Activated CD4-positive, alpha-beta T cell treated with anti-CD3 and anti-CD28 coated beads, Interleukin-2, amount 10 ng/mL, durations not matched to agents 24 days and 14 days (primary cell): ENCODE data around the gene EYA3. TPM values are rescaled to one million over a fixed set of nuclear protein-coding genes. Genes with fewer than 3 reads are reported as not detected.
A peak's percentile ranks its signal among the peaks of the same experiment; 100 is the strongest.

Experiments
- DNase-seq: peaks from one replicate; pipeline ENCODE4 v3.0.0; 2022
- H3K27ac Mint-ChIP-seq: one replicate; pipeline ENCODE4 v1.8.0; 2022; ENCODE audit warnings: mild to moderate bottlenecking, mixed read lengths
- H3K27me3 Mint-ChIP-seq: one replicate; pipeline ENCODE4 v1.8.0; 2022; ENCODE audit warnings: mixed read lengths
- H3K36me3 Mint-ChIP-seq: one replicate; pipeline ENCODE4 v1.8.0; 2022; ENCODE audit warnings: low read depth, mild to moderate bottlenecking, mixed read lengths
- H3K4me1 Mint-ChIP-seq: one replicate; pipeline ENCODE4 v1.8.0; 2021; ENCODE audit warnings: mixed read lengths
- H3K4me3 Mint-ChIP-seq: one replicate; pipeline ENCODE4 v1.8.0; 2022; ENCODE audit warnings: mild to moderate bottlenecking, moderate library complexity, mixed read lengths
- H3K9me3 Mint-ChIP-seq: one replicate; pipeline ENCODE4 v1.8.0; 2021; ENCODE audit warnings: mixed read lengths
- intact Hi-C: fragments of 100-400 bp; cut with micrococcal nuclease; formaldehyde crosslinking; loops from one replicate; pipeline ENCODE4 v1.15.1; 2023
- total RNA-seq: library from RNA; stranded (reverse); gene quantifications from 2 replicates; pipeline ENCODE4 v1.2.3, GENCODE V29; 2022

The EYA3 gene
- total RNA-seq = 32.9 and 34.7 TPM in 2 replicates

- intact Hi-C loops = loop anchor here (1.0 to 10.0 kb wide), 3 partner anchors 32 to 224 kb away; no protein-coding TSS in a partner anchor
- Mint-ChIP-seq H3K4me3 (peak within 1 kb of the TSS; percentile 98), H3K4me1 (peaks cover 19% of the 10 kb centered on the region), H3K36me3 (peaks cover 3% of the 10 kb centered on the region), H3K9me3 (no peaks in the 10 kb centered on the region), H3K27ac (peak within 1 kb of the TSS; percentile 96), H3K27me3 (peaks cover 5% of the 10 kb centered on the region)
- DNase-seq = peak; percentile 100
These were observed at the start of gene EYA3 for GRCh38 chr1:28088168-28088961. TSS of gene EYA3 (minus strand) at chr1:28088610. CDS start at chr1:28058026, 30,584 bp downstream.

- Mint-ChIP-seq H3K9me3 (peaks cover 4% of the 10 kb centered on the region), H3K36me3 (no peaks in the 10 kb centered on the region), H3K27me3 (peaks cover 77% of the 10 kb centered on the region), H3K4me1 (peaks cover 3% of the 10 kb centered on the region), H3K4me3 (no peak overlapping the region), H3K27ac (no peak overlapping the region)
- intact Hi-C loops = no loop called here
- DNase-seq = no peak
These were observed 48.7 kb upstream of the EYA3 start for GRCh38 chr1:28136922-28137613.

GRCh38 chr1:28136169-28136921 lies 47.9 kb upstream of the EYA3 start:
- H3K9me3 Mint-ChIP-seq = peaks cover 4% of the 10 kb centered on the region
- no peak for DNase-seq
- H3K27me3 Mint-ChIP-seq = peaks cover 78% of the 10 kb centered on the region
- intact Hi-C loops = no loop called here
- no peaks in the 10 kb centered on the region for H3K36me3 Mint-ChIP-seq
- H3K4me1 Mint-ChIP-seq = peaks cover 3% of the 10 kb centered on the region
- H3K4me3 Mint-ChIP-seq = no peak overlapping the region
- H3K27ac Mint-ChIP-seq = no peak overlapping the region

- Mint-ChIP-seq H3K36me3 (no peaks in the 10 kb centered on the region), H3K27me3 (peaks cover 77% of the 10 kb centered on the region), H3K9me3 (peaks cover 4% of the 10 kb centered on the region), H3K4me1 (peaks cover 3% of the 10 kb centered on the region), H3K27ac (no peak overlapping the region), H3K4me3 (no peak overlapping the region)
- DNase-seq = no peak
- intact Hi-C loops = no loop called here
These were observed 47.2 kb upstream of the EYA3 start for GRCh38 chr1:28135371-28136168.

- peaks cover 3% of the 10 kb centered on the region for H3K4me1 Mint-ChIP-seq
- H3K4me3 Mint-ChIP-seq = no peak overlapping the region
- H3K27me3 Mint-ChIP-seq = peaks cover 78% of the 10 kb centered on the region
- DNase-seq = no peak
- H3K36me3 Mint-ChIP-seq = no peaks in the 10 kb centered on the region
- intact Hi-C loops = no loop called here
- no peak overlapping the region for H3K27ac Mint-ChIP-seq
- peaks cover 4% of the 10 kb centered on the region for H3K9me3 Mint-ChIP-seq
These were observed 46.3 kb upstream of the EYA3 start for GRCh38 chr1:28134651-28135207.

GRCh38 chr1:28132171-28133167 lies 44.1 kb upstream of the EYA3 start:
- no peak for DNase-seq
- Mint-ChIP-seq H3K27ac (no peak overlapping the region), H3K36me3 (no peaks in the 10 kb centered on the region), H3K9me3 (peaks cover 4% of the 10 kb centered on the region), H3K4me1 (peaks cover 5% of the 10 kb centered on the region), H3K27me3 (peaks cover 75% of the 10 kb centered on the region), H3K4me3 (no peak overlapping the region)
- intact Hi-C loops = no loop called here

GRCh38 chr1:28130901-28131300 lies 42.5 kb upstream of the EYA3 start:
- intact Hi-C loops = no loop called here
- peaks cover 7% of the 10 kb centered on the region for H3K4me1 Mint-ChIP-seq
- H3K27me3 Mint-ChIP-seq = peaks cover 72% of the 10 kb centered on the region
- no peak overlapping the region for H3K27ac Mint-ChIP-seq
- DNase-seq = no peak
- H3K4me3 Mint-ChIP-seq = no peak overlapping the region
- no peaks in the 10 kb centered on the region for H3K36me3 Mint-ChIP-seq
- peaks cover 4% of the 10 kb centered on the region for H3K9me3 Mint-ChIP-seq

GRCh38 chr1:28129150-28129549 lies 40.7 kb upstream of the EYA3 start:
- H3K27me3 Mint-ChIP-seq = peaks cover 62% of the 10 kb centered on the region
- peaks cover 7% of the 10 kb centered on the region for H3K4me1 Mint-ChIP-seq
- no peak overlapping the region for H3K27ac Mint-ChIP-seq
- intact Hi-C loops = no loop called here
- no peak overlapping the region for H3K4me3 Mint-ChIP-seq
- H3K36me3 Mint-ChIP-seq = no peaks in the 10 kb centered on the region
- H3K9me3 Mint-ChIP-seq = peaks cover 4% of the 10 kb centered on the region
- DNase-seq = no peak

GRCh38 chr1:28127617-28128257 lies 39.3 kb upstream of the EYA3 start:
- no peak for DNase-seq
- no peak overlapping the region for H3K4me3 Mint-ChIP-seq
- peaks cover 56% of the 10 kb centered on the region for H3K27me3 Mint-ChIP-seq
- H3K9me3 Mint-ChIP-seq = no peaks in the 10 kb centered on the region
- peaks cover 8% of the 10 kb centered on the region for H3K4me1 Mint-ChIP-seq
- H3K27ac Mint-ChIP-seq = no peak overlapping the region
- intact Hi-C loops = no loop called here
- H3K36me3 Mint-ChIP-seq = no peaks in the 10 kb centered on the region

GRCh38 chr1:28126783-28127490 lies 38.5 kb upstream of the EYA3 start:
- H3K27me3 Mint-ChIP-seq = peaks cover 54% of the 10 kb centered on the region
- no peak overlapping the region for H3K27ac Mint-ChIP-seq
- no peak for DNase-seq
- no peaks in the 10 kb centered on the region for H3K36me3 Mint-ChIP-seq
- no peak overlapping the region for H3K4me3 Mint-ChIP-seq
- no peaks in the 10 kb centered on the region for H3K9me3 Mint-ChIP-seq
- H3K4me1 Mint-ChIP-seq = peaks cover 8% of the 10 kb centered on the region
- intact Hi-C loops = no loop called here

GRCh38 chr1:28126212-28126611 lies 37.8 kb upstream of the EYA3 start:
- DNase-seq = no peak
- peaks cover 48% of the 10 kb centered on the region for H3K27me3 Mint-ChIP-seq
- H3K36me3 Mint-ChIP-seq = no peaks in the 10 kb centered on the region
- H3K4me3 Mint-ChIP-seq = no peak overlapping the region
- H3K9me3 Mint-ChIP-seq = no peaks in the 10 kb centered on the region
- H3K4me1 Mint-ChIP-seq = peaks cover 8% of the 10 kb centered on the region
- H3K27ac Mint-ChIP-seq = no peak overlapping the region
- intact Hi-C loops = no loop called here
